Measurements from ENCODE around the gene DEFB132. TPM values are rescaled to one million over a fixed set of nuclear protein-coding genes. Genes with fewer than 3 reads are reported as not detected.

DEFB132 gene
- total and polyA plus RNA-seq, 9 of the 15 experiments (the other 6 are each of a cell fraction or from before 2014, with no cell fraction given), result not detected

DNA sequence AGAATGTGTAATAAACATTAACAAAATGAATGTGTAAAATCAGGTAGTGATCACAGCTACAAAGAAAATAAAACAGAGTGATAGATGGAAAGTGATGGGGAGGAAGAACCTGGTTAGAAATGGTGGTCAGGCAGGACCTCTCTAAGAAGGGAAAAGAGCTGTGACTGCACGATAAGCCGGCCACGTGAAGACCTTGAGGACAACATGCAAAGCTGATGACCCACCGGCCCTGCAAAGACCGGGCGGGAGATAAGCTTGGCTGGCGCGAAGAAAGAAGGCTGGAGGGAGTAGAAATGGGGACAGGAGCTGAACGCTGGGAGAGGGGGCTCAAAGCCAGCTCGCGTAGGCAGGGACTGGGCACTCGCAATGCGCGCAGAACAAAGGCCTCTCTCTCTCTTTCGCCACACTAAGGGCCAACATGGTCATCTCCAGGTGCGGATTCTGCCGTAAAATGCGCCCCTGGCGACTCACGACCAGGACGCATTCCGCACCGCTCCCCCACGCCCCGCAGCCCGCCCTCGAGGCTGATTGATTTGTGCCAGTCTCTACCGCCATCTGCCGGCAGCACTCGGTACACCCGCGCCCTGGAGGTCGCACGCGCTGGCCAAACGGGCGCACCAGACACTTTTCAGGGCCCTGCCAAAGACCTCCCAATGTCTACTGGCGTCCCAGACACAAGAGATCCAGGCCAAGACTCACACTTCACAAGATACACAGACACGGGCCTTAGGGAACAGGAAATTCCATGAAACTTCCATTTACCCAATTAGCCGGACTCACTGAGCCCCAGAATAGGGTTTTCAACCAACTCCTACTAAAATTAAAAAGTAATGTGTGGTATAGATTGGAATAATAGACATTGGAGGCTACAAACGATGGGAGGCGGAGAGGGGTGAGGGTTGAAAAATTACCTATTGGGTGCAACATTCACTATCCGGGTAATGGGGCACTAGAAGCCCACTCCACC lies 9.4 kb downstream of the DEFB132 start (continued):
- no peak for TF ChIP-seq THRA (IDR thresholded peaks at IDR 0.05)
- TF ChIP-seq ZBTB11 (CRISPR knock-in tag; IDR thresholded peaks at IDR 0.05), result peak in 1 of 3 experiments; percentile 51; a peak in 1 of 6 replicates
- no peak; a peak in 1 of 4 replicates for TF ChIP-seq ETV6 (IDR thresholded peaks at IDR 0.05; ENCODE audit: borderline replicate concordance in 1 of 2, low read depth in 2 of 2, low read length in 1 of 2)
- TF ChIP-seq ETV6 (CRISPR knock-in tag; IDR thresholded peaks at IDR 0.05; ENCODE audit: borderline replicate concordance), result no peak
- no peak for TF ChIP-seq NCOA4 (IDR thresholded peaks at IDR 0.05; ENCODE audit: partially characterized antibody)
- TF ChIP-seq, protein P1, sequence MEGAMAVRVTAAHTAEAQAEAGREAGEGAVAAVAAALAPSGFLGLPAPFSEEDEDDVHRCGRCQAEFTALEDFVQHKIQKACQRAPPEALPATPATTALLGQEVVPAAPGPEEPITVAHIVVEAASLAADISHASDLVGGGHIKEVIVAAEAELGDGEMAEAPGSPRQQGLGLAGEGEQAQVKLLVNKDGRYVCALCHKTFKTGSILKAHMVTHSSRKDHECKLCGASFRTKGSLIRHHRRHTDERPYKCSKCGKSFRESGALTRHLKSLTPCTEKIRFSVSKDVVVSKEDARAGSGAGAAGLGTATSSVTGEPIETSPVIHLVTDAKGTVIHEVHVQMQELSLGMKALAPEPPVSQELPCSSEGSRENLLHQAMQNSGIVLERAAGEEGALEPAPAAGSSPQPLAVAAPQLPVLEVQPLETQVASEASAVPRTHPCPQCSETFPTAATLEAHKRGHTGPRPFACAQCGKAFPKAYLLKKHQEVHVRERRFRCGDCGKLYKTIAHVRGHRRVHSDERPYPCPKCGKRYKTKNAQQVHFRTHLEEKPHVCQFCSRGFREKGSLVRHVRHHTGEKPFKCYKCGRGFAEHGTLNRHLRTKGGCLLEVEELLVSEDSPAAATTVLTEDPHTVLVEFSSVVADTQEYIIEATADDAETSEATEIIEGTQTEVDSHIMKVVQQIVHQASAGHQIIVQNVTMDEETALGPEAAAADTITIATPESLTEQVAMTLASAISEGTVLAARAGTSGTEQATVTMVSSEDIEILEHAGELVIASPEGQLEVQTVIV (CRISPR knock-in tag; IDR thresholded peaks at IDR 0.05; ENCODE audit: borderline replicate concordance), result peak; percentile 94
- TF ChIP-seq THRAP3 (IDR thresholded peaks at IDR 0.05; ENCODE audit: borderline replicate concordance), result no peak
- TF ChIP-seq CEBPZ (IDR thresholded peaks at IDR 0.05; ENCODE audit: borderline replicate concordance, low read depth, low read length), result no peak
- no peak for TF ChIP-seq ZFP36 (IDR thresholded peaks at IDR 0.05; ENCODE audit: low read depth, low read length, partially characterized antibody)
- no peak for TF ChIP-seq KLF10 (CRISPR knock-in tag; IDR thresholded peaks at IDR 0.05)
- no peak for TF ChIP-seq SAFB2 (IDR thresholded peaks at IDR 0.05; ENCODE audit: borderline replicate concordance, low read depth, low read length, severe bottlenecking)
- no peak for TF ChIP-seq SAFB (IDR thresholded peaks at IDR 0.05; ENCODE audit: borderline replicate concordance, low read depth, low read length)
- TF ChIP-seq SNAPC5 (CRISPR knock-in tag; IDR thresholded peaks at IDR 0.05), result no peak
